Astrocyte of the spinal cord (primary cell): ENCODE data around the gene PLA2G4B.

Source experiments
- DNase-seq: peaks from one replicate; pipeline ENCODE4 v3.0.0; 2011; ENCODE audit warnings: low read depth, low spot score
- H3K4me3 ChIP-seq: 2 replicates; pipeline ENCODE4 v1.5.1; 2011; ENCODE audit warnings: low read depth, mild to moderate bottlenecking, low read length, moderate library complexity
- CTCF ChIP-seq: IDR thresholded peaks from 2 replicates; pipeline ENCODE4 v1.5.1; 2012; ENCODE audit warnings: low read depth, mild to moderate bottlenecking, low read length, inconsistent platforms
- in situ Hi-C: cut with HindIII; loops from 2 replicates; pipeline ENCODE4 v1.10.0; 2017; ENCODE audit warnings: low sequenced_read_pairs

The PLA2G4B gene

DNA sequence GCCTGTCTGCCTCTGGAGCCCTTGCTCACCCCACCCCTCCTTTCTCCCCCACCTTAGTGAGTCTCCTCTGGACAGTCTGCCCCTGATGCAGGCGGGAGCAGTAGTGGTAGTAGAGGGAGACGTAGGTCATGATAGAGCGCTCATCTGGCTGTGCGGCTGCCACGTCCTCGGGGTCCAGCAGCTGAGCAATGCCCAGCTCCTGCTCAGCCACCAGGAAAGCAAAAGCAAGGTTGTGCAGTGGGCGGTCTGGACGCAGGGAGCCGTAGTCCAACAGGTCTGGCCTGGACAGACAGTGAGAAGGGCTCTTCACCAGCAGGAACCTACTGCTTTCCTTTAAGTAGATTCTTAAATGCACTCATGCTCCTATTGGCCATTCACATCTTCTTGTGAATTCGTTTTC lies 48.5 kb downstream of the PLA2G4B start:
- in situ Hi-C loops, result no loop called here

GRCh38 chr15:41887893-41888292 lies 49.2 kb downstream of the PLA2G4B start:
- TF ChIP-seq CTCF, result no peak

More for the DNA sequence above, 48.5 kb downstream of the PLA2G4B start:
- no peak for TF ChIP-seq CTCF
- no peak overlapping the region for H3K4me3 ChIP-seq
- no peak for DNase-seq

DNA sequence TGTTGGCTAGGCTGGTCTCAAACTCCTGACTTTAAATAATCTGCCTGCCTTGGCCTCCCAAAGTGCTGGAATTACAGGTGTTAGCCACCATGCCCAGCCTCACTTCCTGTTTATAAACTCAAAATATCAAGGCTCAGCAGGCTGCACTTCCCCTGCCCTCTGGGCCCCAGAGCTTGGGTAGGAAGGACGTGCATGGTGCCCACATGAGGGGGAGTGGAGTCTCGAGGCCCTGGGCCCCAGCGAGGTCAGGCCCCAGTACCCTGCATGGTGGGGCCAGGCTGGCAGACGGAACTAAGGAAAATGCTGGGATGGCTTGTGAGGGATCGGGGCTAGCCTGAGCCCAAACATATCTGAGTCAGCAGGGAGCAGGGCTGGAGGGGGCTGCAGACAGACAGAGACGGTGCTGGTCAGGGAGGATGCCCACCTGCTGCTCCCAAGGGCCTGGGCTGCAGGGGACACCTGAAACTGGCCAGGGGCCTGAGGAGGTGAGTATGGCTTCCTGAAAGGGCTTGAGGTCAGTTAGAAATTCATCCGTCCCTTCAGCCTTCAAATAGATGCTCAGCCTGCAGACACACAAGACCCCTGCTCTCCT lies 50.1 kb downstream of the PLA2G4B start:
- no peak overlapping the region for H3K4me3 ChIP-seq
- in situ Hi-C loops, result no loop called here
- DNase-seq, result no peak
- TF ChIP-seq CTCF, result no peak

More at GRCh38 chr15:41887893-41888292, 49.2 kb downstream of the PLA2G4B start:
- in situ Hi-C loops, result no loop called here
- no peak overlapping the region for H3K4me3 ChIP-seq
- no peak for DNase-seq

GRCh38 chr15:41890050-41890690 lies 51.5 kb downstream of the PLA2G4B start:
- H3K4me3 ChIP-seq, result no peak overlapping the region
- no peak for DNase-seq
- in situ Hi-C loops, result no loop called here
- no peak for TF ChIP-seq CTCF

- TF ChIP-seq CTCF, result no peak
- H3K4me3 ChIP-seq, result no peak overlapping the region
- no peak for DNase-seq
- in situ Hi-C loops, result no loop called here
Measured at GRCh38 chr15:41891226-41891625, 52.6 kb downstream of the PLA2G4B start.

DNA sequence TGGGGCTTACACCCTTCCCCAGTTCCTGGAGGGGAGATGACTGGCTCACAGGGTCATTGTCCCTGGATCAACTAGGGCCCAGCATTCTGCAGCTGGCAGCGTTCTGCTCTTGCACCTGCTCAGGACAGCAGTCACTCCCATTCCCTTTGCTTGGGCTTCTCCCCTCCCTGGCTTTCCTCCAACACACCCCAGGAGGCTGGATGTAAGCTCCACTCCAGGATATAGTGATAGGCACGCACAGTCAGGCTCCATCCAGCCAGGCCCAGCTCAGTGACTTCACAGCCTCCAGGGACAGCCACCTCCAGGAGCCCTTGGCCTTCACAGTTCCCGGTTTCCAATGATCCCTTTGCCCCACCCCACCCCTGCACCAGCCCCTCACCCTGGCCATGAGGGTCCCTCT lies 53.3 kb downstream of the PLA2G4B start:
- H3K4me3 ChIP-seq, result no peak overlapping the region
- no peak for TF ChIP-seq CTCF
- in situ Hi-C loops, result no loop called here
- no peak for DNase-seq
